Natural killer cell (primary cell): ENCODE results near the gene NUFIP1. TPM values are rescaled to one million over a fixed set of nuclear protein-coding genes. Genes with fewer than 3 reads are reported as not detected.

Experiments
- ATAC-seq, 3 donors: fragments of 150-1000 bp in 2 of 3; fragments of 200-7000 bp in 1 of 3; cut with Tn5 transposase; 1 replicate in 1 of 3; 2 replicates in 2 of 3; pipeline ENCODE4 v1.10.0; 2021; ENCODE audit warnings: mild to moderate bottlenecking in 2 of 3, moderate library complexity in 2 of 3
- DNase-seq, 2 donors: peaks; one replicate each; pipeline versions ENCODE4 v3.0.0 to v3.0.0-alpha.2; 2013 to 2021; ENCODE audit warnings: mixed read lengths in 1 of 2
- H3K27ac ChIP-seq: one replicate; pipeline ENCODE4 v1.5.1; 2013; ENCODE audit warnings: mild to moderate bottlenecking, low read length
- H3K27me3 ChIP-seq: one replicate; pipeline ENCODE4 v1.6.1; 2013; ENCODE audit warnings: low read length; ENCODE audit not compliant: control insufficient read depth, insufficient read depth
- H3K36me3 ChIP-seq: one replicate; pipeline ENCODE4 v1.6.1; 2013; ENCODE audit warnings: low read length; ENCODE audit not compliant: control insufficient read depth, insufficient read depth
- H3K4me1 ChIP-seq: one replicate; pipeline ENCODE4 v1.6.1; 2013; ENCODE audit warnings: low read length; ENCODE audit not compliant: control insufficient read depth, insufficient read depth
- H3K4me3 ChIP-seq: one replicate; pipeline ENCODE4 v1.5.1; 2013; ENCODE audit warnings: low read length
- H3K9me3 ChIP-seq: one replicate; pipeline ENCODE4 v1.6.1; 2013; ENCODE audit warnings: low read length; ENCODE audit not compliant: control insufficient read depth, insufficient read depth
- H3K27ac Mint-ChIP-seq, 2 donors: one replicate each; pipeline ENCODE4 v1.8.0; 2022; ENCODE audit warnings: mild to moderate bottlenecking in 2 of 2, mixed read lengths in 2 of 2, moderate library complexity in 1 of 2
- H3K27me3 Mint-ChIP-seq, 2 donors: one replicate each; pipeline ENCODE4 v1.8.0; 2022; ENCODE audit warnings: low read depth in 2 of 2, mixed read lengths in 2 of 2
- H3K36me3 Mint-ChIP-seq: one replicate; pipeline ENCODE4 v1.8.0; 2022; ENCODE audit warnings: mixed read lengths
- H3K4me1 Mint-ChIP-seq, 2 donors: one replicate each; pipeline ENCODE4 v1.8.0; 2022; ENCODE audit warnings: mixed read lengths in 2 of 2
- H3K4me3 Mint-ChIP-seq: one replicate; pipeline ENCODE4 v1.8.0; 2022; ENCODE audit warnings: mild to moderate bottlenecking, moderate library complexity, mixed read lengths
- H3K9me3 Mint-ChIP-seq, 2 donors: one replicate each; pipeline ENCODE4 v1.8.0; 2022; ENCODE audit warnings: mixed read lengths in 2 of 2
- CTCF ChIP-seq: fragments of 200-600 bp; IDR thresholded peaks from one replicate; pipeline ENCODE4 v1.8.0; 2022; ENCODE audit warnings: antibody characterized with exemption
- WGBS: methylation state at CpG from one replicate; pipeline ENCODE4 v1.1.7; 2013; ENCODE audit warnings: missing lambda C conversion rate; ENCODE audit not compliant: insufficient coverage; 5-methylcytosine and 5-hydroxymethylcytosine counted together
- intact Hi-C: fragments of 100-400 bp; cut with micrococcal nuclease; formaldehyde crosslinking; loops from one replicate; pipeline ENCODE4 v1.14.2; 2022
- total RNA-seq, 4 donors: library from RNA; stranded (reverse); fragments of 120-200 nt in 1 of 4; gene quantifications; one replicate each; pipeline versions ENCODE4 v1.2.3 to v1.2.4, GENCODE V29; 2013 to 2022

Gene NUFIP1
- total RNA-seq, 3 donors from 2014 or later (not counting 1 experiment from before 2014, with no cell fraction given), result 4.1 to 6.2 (median 4.4) TPM

GRCh38 chr13:45004096-45004495 lies 14.8 kb upstream of the NUFIP1 start:
- Mint-ChIP-seq H3K4me3 (no peak overlapping the region), H3K27ac (no peak overlapping the region), H3K27me3 (no peaks in the 10 kb centered on the region), H3K4me1 (no peaks in the 10 kb centered on the region), H3K9me3 (no peaks in the 10 kb centered on the region), H3K36me3 (peaks cover 7% of the 10 kb centered on the region)
- no peaks in the 10 kb centered on the region for H3K4me1 ChIP-seq
- H3K36me3 ChIP-seq, result peaks cover 38% of the 10 kb centered on the region
- intact Hi-C loops, result no loop called here
- TF ChIP-seq CTCF, result no peak
- WGBS, result 100% methylated on average over 2 of the region's 2 CpGs
- no peaks in the 10 kb centered on the region for H3K9me3 ChIP-seq
- H3K27me3 ChIP-seq, result no peaks in the 10 kb centered on the region
- no peak overlapping the region for H3K4me3 ChIP-seq
- ATAC-seq, result no peak
- no peak overlapping the region for H3K27ac ChIP-seq
- no peak for DNase-seq

DNA sequence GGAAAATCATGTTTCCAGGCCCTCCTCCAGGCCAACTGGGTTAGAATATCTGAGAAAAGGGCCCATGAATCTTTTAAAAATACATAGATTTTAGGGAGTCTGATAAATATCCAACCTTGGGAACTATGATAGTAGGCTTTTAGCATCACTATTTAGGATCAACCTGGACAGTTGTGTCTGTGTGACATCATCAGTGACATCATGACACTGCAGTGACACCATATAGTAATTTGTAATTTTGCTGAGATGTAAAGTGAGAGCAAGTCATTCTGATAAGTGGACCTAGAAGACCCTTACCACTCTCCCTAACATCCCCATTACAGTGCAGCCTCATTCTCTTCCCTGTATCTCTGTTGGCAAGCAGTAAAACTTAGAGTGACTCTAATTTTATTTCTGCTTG lies 14.1 kb upstream of the NUFIP1 start:
- no peaks in the 10 kb centered on the region for H3K27me3 ChIP-seq

GRCh38 chr13:44989941-44990340 lies 670 bp upstream of the NUFIP1 start:
- Histone ChIP-seq H3K27me3 (no peaks in the 10 kb centered on the region), H3K9me3 (no peaks in the 10 kb centered on the region), H3K36me3 (no peaks in the 10 kb centered on the region), H3K4me1 (peaks cover 25% of the 10 kb centered on the region), H3K4me3 (peak overlapping the region; percentile 86), H3K27ac (peak overlapping the region; percentile 76)
- Mint-ChIP-seq H3K9me3 (no peaks in the 10 kb centered on the region), H3K27me3 (no peaks in the 10 kb centered on the region), H3K27ac (peak overlapping the region; percentile 96 to 97), H3K4me1 (peaks cover 52 to 62% of the 10 kb centered on the region in 2 donors), H3K4me3 (peak overlapping the region; percentile 99), H3K36me3 (no peaks in the 10 kb centered on the region)
- DNase-seq, result no peak
- TF ChIP-seq CTCF, result no peak
- 6% methylated on average over 10 of the region's 10 CpGs for WGBS
- intact Hi-C loops, result loop anchor here (1.0 kb wide), 1 partner anchor 72 kb away; no protein-coding TSS in a partner anchor
- ATAC-seq, result peak in 2 of 3 donors; percentile 5 to 7

More for the DNA sequence above, 14.1 kb upstream of the NUFIP1 start:
- H3K4me3 Mint-ChIP-seq, result no peak overlapping the region
- intact Hi-C loops, result no loop called here
- DNase-seq, result no peak
- TF ChIP-seq CTCF, result no peak
- Histone ChIP-seq H3K27ac (no peak overlapping the region), H3K9me3 (no peaks in the 10 kb centered on the region), H3K36me3 (peaks cover 33% of the 10 kb centered on the region), H3K4me3 (no peak overlapping the region), H3K4me1 (no peaks in the 10 kb centered on the region)
- H3K27me3 Mint-ChIP-seq, result no peaks in the 10 kb centered on the region
- H3K36me3 Mint-ChIP-seq, result peaks cover 7% of the 10 kb centered on the region
- peaks cover under 1% of the 10 kb centered on the region in 2 donors for H3K4me1 Mint-ChIP-seq
- H3K27ac Mint-ChIP-seq, result no peak overlapping the region
- no peaks in the 10 kb centered on the region for H3K9me3 Mint-ChIP-seq
- ATAC-seq, result no peak

DNA sequence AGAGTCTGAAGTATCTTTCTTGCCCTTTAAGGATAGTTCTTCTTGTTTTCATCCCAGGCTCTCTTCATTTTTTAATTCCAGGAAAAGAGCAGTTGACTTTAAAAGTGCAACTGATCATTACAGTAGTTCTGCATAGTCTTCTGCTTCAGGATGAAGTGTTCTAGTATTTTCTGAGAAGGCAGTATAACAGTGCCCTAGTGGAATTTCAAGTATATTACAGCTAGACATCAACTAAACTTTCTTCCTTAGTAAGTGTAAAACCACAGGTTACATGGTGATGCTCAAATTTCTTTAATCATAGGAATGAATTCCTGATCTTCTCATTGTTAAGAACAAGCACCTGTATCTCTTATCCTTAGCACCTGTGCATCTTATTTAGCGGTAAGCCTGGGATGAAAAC lies 10.9 kb downstream of the NUFIP1 start:
- intact Hi-C loops, result no loop called here
- DNase-seq (no peak), ATAC-seq (no peak)
- Mint-ChIP-seq H3K27me3 (no peaks in the 10 kb centered on the region), H3K27ac (no peak overlapping the region), H3K4me1 (no peaks in the 10 kb centered on the region), H3K9me3 (no peaks in the 10 kb centered on the region), H3K4me3 (no peak overlapping the region), H3K36me3 (peaks cover 7% of the 10 kb centered on the region)
- peaks cover 36% of the 10 kb centered on the region for H3K36me3 ChIP-seq
- no peak for TF ChIP-seq CTCF
- 100% methylated on average over 1 of the region's 1 CpG for WGBS
- H3K4me3 ChIP-seq, result no peak overlapping the region
- no peaks in the 10 kb centered on the region for H3K27me3 ChIP-seq
- H3K4me1 ChIP-seq, result no peaks in the 10 kb centered on the region
- H3K27ac ChIP-seq, result no peak overlapping the region
- no peaks in the 10 kb centered on the region for H3K9me3 ChIP-seq
